ENCODE results near the gene LMNB1. TPM values are rescaled to one million over a fixed set of nuclear protein-coding genes. Genes with fewer than 3 reads are reported as not detected.

The LMNB1 gene
- total RNA-seq, 3 donors from 2014 or later = 4.8 to 6.4 (median 5.2) TPM

GRCh38 chr5:126742425-126742824 lies 34.5 kb upstream of the LMNB1 start:
- Histone ChIP-seq H3K9me3 (no peaks in the 10 kb centered on the region), H3K36me3 (no peaks in the 10 kb centered on the region), H3K4me3 (no peak overlapping the region), H3K4me1 (no peaks in the 10 kb centered on the region), H3K27me3 (no peaks in the 10 kb centered on the region), H3K27ac (no peak overlapping the region)
- TF ChIP-seq CTCF (IDR thresholded peaks at IDR 0.05) (no peak), POLR2A (IDR thresholded peaks at IDR 0.05) (no peak), POLR2AphosphoS5 (IDR thresholded peaks at IDR 0.05) (no peak)
- no peak for DNase-seq (ENCODE audit: low spot score in 2 of 2)
- intact Hi-C loops (cut with DNase I; ENCODE audit: low total_unique reads) = no loop called here

GRCh38 chr5:126744836-126745235 lies 32.1 kb upstream of the LMNB1 start:
- Histone ChIP-seq H3K4me1 (no peaks in the 10 kb centered on the region), H3K27me3 (no peaks in the 10 kb centered on the region), H3K27ac (no peak overlapping the region), H3K36me3 (no peaks in the 10 kb centered on the region), H3K9me3 (no peaks in the 10 kb centered on the region), H3K4me3 (no peak overlapping the region)
- intact Hi-C loops (cut with DNase I; ENCODE audit: low total_unique reads) = no loop called here
- no peak for TF ChIP-seq POLR2AphosphoS5 (IDR thresholded peaks at IDR 0.05)
- no peak for DNase-seq (ENCODE audit: low spot score in 2 of 2)

GRCh38 chr5:126745259-126745992 lies 31.5 kb upstream of the LMNB1 start:
- H3K36me3 ChIP-seq = no peaks in the 10 kb centered on the region
- TF ChIP-seq CTCF (IDR thresholded peaks at IDR 0.05) = no peak
- H3K27me3 ChIP-seq = no peaks in the 10 kb centered on the region
- H3K27ac ChIP-seq = no peak overlapping the region
- H3K4me3 ChIP-seq = no peak overlapping the region
- DNase-seq (ENCODE audit: low spot score in 2 of 2) = no peak
- intact Hi-C loops (cut with DNase I; ENCODE audit: low total_unique reads) = no loop called here
- H3K9me3 ChIP-seq = no peaks in the 10 kb centered on the region
- no peaks in the 10 kb centered on the region for H3K4me1 ChIP-seq

GRCh38 chr5:126746290-126746689 lies 30.6 kb upstream of the LMNB1 start:
- Histone ChIP-seq H3K9me3 (no peaks in the 10 kb centered on the region), H3K4me3 (no peak overlapping the region), H3K36me3 (no peaks in the 10 kb centered on the region), H3K4me1 (no peaks in the 10 kb centered on the region), H3K27me3 (no peaks in the 10 kb centered on the region), H3K27ac (no peak overlapping the region)
- DNase-seq (ENCODE audit: low spot score in 2 of 2) = no peak
- intact Hi-C loops (cut with DNase I; ENCODE audit: low total_unique reads) = no loop called here
- no peak for TF ChIP-seq POLR2AphosphoS5 (IDR thresholded peaks at IDR 0.05)
- no peak for TF ChIP-seq POLR2A (IDR thresholded peaks at IDR 0.05)
- no peak for TF ChIP-seq CTCF (IDR thresholded peaks at IDR 0.05)

- no peak for DNase-seq (ENCODE audit: low spot score in 2 of 2)
- H3K27ac ChIP-seq = no peak overlapping the region
- TF ChIP-seq POLR2A (IDR thresholded peaks at IDR 0.05) (no peak), CTCF (IDR thresholded peaks at IDR 0.05) (no peak), POLR2AphosphoS5 (IDR thresholded peaks at IDR 0.05) (no peak)
- no peaks in the 10 kb centered on the region for H3K9me3 ChIP-seq
- H3K27me3 ChIP-seq = no peaks in the 10 kb centered on the region
- no peaks in the 10 kb centered on the region for H3K4me1 ChIP-seq
- H3K4me3 ChIP-seq = no peak overlapping the region
- intact Hi-C loops (cut with DNase I; ENCODE audit: low total_unique reads) = no loop called here
- no peaks in the 10 kb centered on the region for H3K36me3 ChIP-seq
These were observed 24.7 kb upstream of the LMNB1 start for GRCh38 chr5:126752081-126752785.
